GM19395 (cell line): ENCODE data around the gene BTBD9.

ENCODE experiments used
- ATAC-seq: cut with Tn5 transposase; IDR thresholded peaks from one replicate; pipeline ENCODE4 v1.9.1; 2021; ENCODE audit warnings: mild to moderate bottlenecking, moderate library complexity; ENCODE audit not compliant: unreplicated experiment

BTBD9 gene

GRCh38 chr6:38566295-38567030 is 73.3 kb downstream of the BTBD9 start:
- no peak for ATAC-seq

- no peak for ATAC-seq
These were observed 75.4 kb downstream of the BTBD9 start for GRCh38 chr6:38564301-38564700.

- no peak for ATAC-seq
These were observed 84.1 kb downstream of the BTBD9 start for GRCh38 chr6:38555606-38556005.

GRCh38 chr6:38554700-38555413 is 84.9 kb downstream of the BTBD9 start:
- no peak for ATAC-seq

- ATAC-seq = no peak
These were observed 85.7 kb downstream of the BTBD9 start for GRCh38 chr6:38554014-38554413.

GRCh38 chr6:38552121-38552520 is 87.6 kb downstream of the BTBD9 start:
- peak; percentile 86 for ATAC-seq

GRCh38 chr6:38549795-38550194 is 89.9 kb downstream of the BTBD9 start:
- no peak for ATAC-seq

GRCh38 chr6:38549180-38549579 is 90.5 kb downstream of the BTBD9 start:
- ATAC-seq = no peak

- no peak for ATAC-seq
These were observed 96.7 kb downstream of the BTBD9 start for GRCh38 chr6:38543022-38543421.

- ATAC-seq = no peak
These were observed 97.7 kb downstream of the BTBD9 start for GRCh38 chr6:38542031-38542430.

GRCh38 chr6:38533064-38533463 is 106.7 kb downstream of the BTBD9 start:
- ATAC-seq = no peak

GRCh38 chr6:38531134-38531533 is 108.6 kb downstream of the BTBD9 start:
- ATAC-seq = no peak

- ATAC-seq = no peak
These were observed 111.3 kb downstream of the BTBD9 start for GRCh38 chr6:38528196-38528965.

GRCh38 chr6:38527371-38527770 is 112.4 kb downstream of the BTBD9 start:
- no peak for ATAC-seq

- no peak for ATAC-seq
These were observed 113.8 kb downstream of the BTBD9 start for GRCh38 chr6:38525888-38526287.

- no peak for ATAC-seq
These were observed 115.1 kb downstream of the BTBD9 start for GRCh38 chr6:38524436-38525145.

- no peak for ATAC-seq
These were observed 117.4 kb downstream of the BTBD9 start for GRCh38 chr6:38522322-38522721.

GRCh38 chr6:38518511-38519304 is 121.0 kb downstream of the BTBD9 start:
- no peak for ATAC-seq

GRCh38 chr6:38517005-38517404 is 122.7 kb downstream of the BTBD9 start:
- no peak for ATAC-seq

GRCh38 chr6:38514399-38514798 is 125.3 kb downstream of the BTBD9 start:
- ATAC-seq = no peak
